ENCODE data around the gene TECPR2. TPM values are rescaled to one million over a fixed set of nuclear protein-coding genes. Genes with fewer than 3 reads are reported as not detected.

The TECPR2 gene
- total and polyA plus RNA-seq, 2 of the 13 experiments (the other 11 are each of a cell fraction or from before 2014, with no cell fraction given): 3.5 to 5.7 TPM

- TF ChIP-seq SP5 (CRISPR knock-in tag; IDR thresholded peaks at IDR 0.05; ENCODE audit: borderline replicate concordance, low read depth) (no peak), SIX4 (CRISPR knock-in tag; IDR thresholded peaks at IDR 0.05) (no peak), HDAC1 (CRISPR knock-in tag; IDR thresholded peaks at IDR 0.05) (0 out of 2 replicates have a peak, but pooled peaks have one; percentile 17), ASH2L (IDR thresholded peaks at IDR 0.05; ENCODE audit: insufficient read length, low read depth, low read length) (peak; percentile 42), ZSCAN29 (CRISPR knock-in tag; conservative IDR thresholded peaks at IDR 0.05) (no peak), RARA (CRISPR knock-in tag; IDR thresholded peaks at IDR 0.05) (peak; percentile 51), SAP130 (CRISPR knock-in tag; IDR thresholded peaks at IDR 0.05; ENCODE audit: low read depth) (peak; percentile 51), ZNF737 (CRISPR knock-in tag; IDR thresholded peaks at IDR 0.05; ENCODE audit: borderline replicate concordance) (no peak), DNMT1 (CRISPR knock-in tag; IDR thresholded peaks at IDR 0.05) (no peak), ZNF292 (CRISPR knock-in tag; IDR thresholded peaks at IDR 0.05; ENCODE audit: borderline replicate concordance, low read depth) (peak; percentile 59; the same call in 1 of the 2 replicates), FOXA1 (IDR thresholded peaks at IDR 0.05) (no peak), FOXA1 (CRISPR knock-in tag; IDR thresholded peaks at IDR 0.05) (peak; percentile 64), ARNT (IDR thresholded peaks at IDR 0.05) (no peak), HMG20A (CRISPR knock-in tag; IDR thresholded peaks at IDR 0.05; ENCODE audit: borderline replicate concordance) (no peak), EP300 (IDR thresholded peaks at IDR 0.05; ENCODE audit: low read depth in 2 of 2, low read length in 2 of 2) (peak; percentile 33 to 87; a peak in 2 of 4 replicates), EP300 (CRISPR knock-in tag; IDR thresholded peaks at IDR 0.05; ENCODE audit: borderline replicate concordance) (peak; percentile 14; the same call in 1 of the 2 replicates), XBP1 (CRISPR knock-in tag; IDR thresholded peaks at IDR 0.05) (no peak), SNAPC4 (CRISPR knock-in tag; IDR thresholded peaks at IDR 0.05) (no peak), MTERF4 (CRISPR knock-in tag; IDR thresholded peaks at IDR 0.05) (no peak), ZNF275 (CRISPR knock-in tag; IDR thresholded peaks at IDR 0.05; ENCODE audit: borderline replicate concordance) (no peak), ZNF547 (CRISPR knock-in tag; IDR thresholded peaks at IDR 0.05) (no peak), HDAC2 (CRISPR knock-in tag; IDR thresholded peaks at IDR 0.05) (0 out of 2 replicates have a peak, but pooled peaks have one; percentile 50)
These were observed 79.8 kb downstream of the TECPR2 start (continued) for GRCh38 chr14:102442241-102443211.
